SK-N-SH treated with all-trans-retinoic acid at 6 μM for 48 hours (cell line): ENCODE data around the gene UPK3A.

ENCODE experiments used
- BACH2 ChIP-seq: fragments of 250-450 bp; sonication (Bioruptor Pico); IDR thresholded peaks from 2 replicates; pipeline ENCODE4 v1.9.0; 2021; ENCODE audit warnings: mild to moderate bottlenecking, borderline replicate concordance
- ESRRG ChIP-seq: fragments of 250-450 bp; sonication (Bioruptor Pico); IDR thresholded peaks from 2 replicates; pipeline ENCODE4 v1.6.1; 2021; ENCODE audit warnings: mild to moderate bottlenecking
- PPARA ChIP-seq: fragments of 250-450 bp; sonication (Bioruptor Pico); IDR thresholded peaks from 2 replicates; pipeline ENCODE4 v1.5.0; 2020; ENCODE audit warnings: mild to moderate bottlenecking, borderline replicate concordance
- RARB ChIP-seq: fragments of 250-450 bp; sonication (Bioruptor Pico); IDR thresholded peaks from 2 replicates; pipeline ENCODE4 v1.8.0; 2021; ENCODE audit warnings: mild to moderate bottlenecking, moderate library complexity
- SNAI2 ChIP-seq: fragments of 250-450 bp; sonication (Bioruptor Pico); IDR thresholded peaks from 2 replicates; pipeline ENCODE4 v1.5.0; 2020; ENCODE audit warnings: mild to moderate bottlenecking, moderate library complexity
- TOX ChIP-seq: fragments of 250-450 bp; sonication (Bioruptor Pico); IDR thresholded peaks from 2 replicates; pipeline ENCODE4 v1.8.0; 2021; ENCODE audit warnings: mild to moderate bottlenecking, moderate library complexity, borderline replicate concordance
- ZFP3 ChIP-seq: fragments of 250-450 bp; sonication (Bioruptor Pico); IDR thresholded peaks from 2 replicates; pipeline ENCODE4 v1.5.0; 2020; ENCODE audit warnings: mild to moderate bottlenecking, moderate library complexity
- ZFP30 ChIP-seq: fragments of 450-650 bp; formaldehyde crosslinking; IDR thresholded peaks from 2 replicates; pipeline ENCODE4 v1.5.0; 2022; ENCODE audit warnings: mild to moderate bottlenecking, moderate library complexity
- ZNF565 ChIP-seq: fragments of 450-650 bp; formaldehyde crosslinking; conservative IDR thresholded peaks from 2 replicates; pipeline ENCODE4 v1.5.0; 2020; ENCODE audit warnings: low read depth, mild to moderate bottlenecking, moderate library complexity
- TF ChIP-seq, protein P1 (sequence below): fragments of 250-450 bp; sonication (Bioruptor Pico); IDR thresholded peaks from 2 replicates; pipeline ENCODE4 v1.5.0; 2020; ENCODE audit warnings: mild to moderate bottlenecking, moderate library complexity

GRCh38 chr22:45340323-45340722 lies 55.6 kb downstream of the UPK3A start:
- no peak for TF ChIP-seq SNAI2 (CRISPR knock-in tag)
- no peak for TF ChIP-seq BACH2 (CRISPR knock-in tag)
- TF ChIP-seq ZFP30 (CRISPR knock-in tag), result no peak
- TF ChIP-seq TOX (CRISPR knock-in tag), result no peak
- TF ChIP-seq ZFP3 (CRISPR knock-in tag), result no peak
- no peak for TF ChIP-seq ZNF565
- no peak for TF ChIP-seq ESRRG (CRISPR knock-in tag)
- no peak for TF ChIP-seq RARB (CRISPR knock-in tag)
- TF ChIP-seq, protein P1, sequence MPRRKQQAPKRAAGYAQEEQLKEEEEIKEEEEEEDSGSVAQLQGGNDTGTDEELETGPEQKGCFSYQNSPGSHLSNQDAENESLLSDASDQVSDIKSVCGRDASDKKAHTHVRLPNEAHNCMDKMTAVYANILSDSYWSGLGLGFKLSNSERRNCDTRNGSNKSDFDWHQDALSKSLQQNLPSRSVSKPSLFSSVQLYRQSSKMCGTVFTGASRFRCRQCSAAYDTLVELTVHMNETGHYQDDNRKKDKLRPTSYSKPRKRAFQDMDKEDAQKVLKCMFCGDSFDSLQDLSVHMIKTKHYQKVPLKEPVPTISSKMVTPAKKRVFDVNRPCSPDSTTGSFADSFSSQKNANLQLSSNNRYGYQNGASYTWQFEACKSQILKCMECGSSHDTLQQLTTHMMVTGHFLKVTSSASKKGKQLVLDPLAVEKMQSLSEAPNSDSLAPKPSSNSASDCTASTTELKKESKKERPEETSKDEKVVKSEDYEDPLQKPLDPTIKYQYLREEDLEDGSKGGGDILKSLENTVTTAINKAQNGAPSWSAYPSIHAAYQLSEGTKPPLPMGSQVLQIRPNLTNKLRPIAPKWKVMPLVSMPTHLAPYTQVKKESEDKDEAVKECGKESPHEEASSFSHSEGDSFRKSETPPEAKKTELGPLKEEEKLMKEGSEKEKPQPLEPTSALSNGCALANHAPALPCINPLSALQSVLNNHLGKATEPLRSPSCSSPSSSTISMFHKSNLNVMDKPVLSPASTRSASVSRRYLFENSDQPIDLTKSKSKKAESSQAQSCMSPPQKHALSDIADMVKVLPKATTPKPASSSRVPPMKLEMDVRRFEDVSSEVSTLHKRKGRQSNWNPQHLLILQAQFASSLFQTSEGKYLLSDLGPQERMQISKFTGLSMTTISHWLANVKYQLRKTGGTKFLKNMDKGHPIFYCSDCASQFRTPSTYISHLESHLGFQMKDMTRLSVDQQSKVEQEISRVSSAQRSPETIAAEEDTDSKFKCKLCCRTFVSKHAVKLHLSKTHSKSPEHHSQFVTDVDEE, result no peak
- TF ChIP-seq PPARA (CRISPR knock-in tag), result no peak
